Testis (tissue), 2 donors: ENCODE measurements around the gene MED17.

Experiments
- POLR2A ChIP-seq: fragments of 450-650 bp; IDR thresholded peaks from one replicate; pipeline ENCODE4 v1.6.1; 2017; ENCODE audit warnings: antibody characterized with exemption, mild to moderate bottlenecking, moderate library complexity
- TF ChIP-seq, protein P1 (sequence below), 3 experiments: fragments of 450-650 bp in 2 of 3; fragments of 200-600 bp in 1 of 3; sonication (generic) in 1 of 3; IDR thresholded peaks; one replicate each; pipeline ENCODE4 v1.5.1; 2016 to 2019; ENCODE audit warnings: antibody characterized with exemption in 3 of 3, mild to moderate bottlenecking in 2 of 3, moderate library complexity in 1 of 3

DNA sequence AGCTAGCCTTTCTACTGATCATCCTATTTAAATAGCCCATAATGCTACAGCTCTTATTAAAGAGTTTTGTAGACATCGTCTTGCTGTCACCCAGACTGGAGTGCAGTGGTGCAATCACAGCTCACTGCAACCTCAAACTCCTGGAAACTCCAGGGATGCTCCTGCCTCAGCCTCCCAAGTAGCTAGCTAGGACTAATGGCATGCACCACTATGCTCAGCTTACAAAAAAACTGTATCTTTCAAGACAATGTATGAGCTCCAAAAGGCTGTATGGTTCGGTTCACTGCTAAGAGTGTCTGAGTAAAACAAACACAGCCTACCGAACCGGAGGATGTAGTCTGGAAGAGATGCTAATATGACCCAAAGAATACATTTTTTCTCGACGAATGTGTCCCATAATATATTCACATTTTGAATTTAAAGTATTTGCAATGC lies 45.4 kb upstream of the MED17 start:
- TF ChIP-seq, protein P1, sequence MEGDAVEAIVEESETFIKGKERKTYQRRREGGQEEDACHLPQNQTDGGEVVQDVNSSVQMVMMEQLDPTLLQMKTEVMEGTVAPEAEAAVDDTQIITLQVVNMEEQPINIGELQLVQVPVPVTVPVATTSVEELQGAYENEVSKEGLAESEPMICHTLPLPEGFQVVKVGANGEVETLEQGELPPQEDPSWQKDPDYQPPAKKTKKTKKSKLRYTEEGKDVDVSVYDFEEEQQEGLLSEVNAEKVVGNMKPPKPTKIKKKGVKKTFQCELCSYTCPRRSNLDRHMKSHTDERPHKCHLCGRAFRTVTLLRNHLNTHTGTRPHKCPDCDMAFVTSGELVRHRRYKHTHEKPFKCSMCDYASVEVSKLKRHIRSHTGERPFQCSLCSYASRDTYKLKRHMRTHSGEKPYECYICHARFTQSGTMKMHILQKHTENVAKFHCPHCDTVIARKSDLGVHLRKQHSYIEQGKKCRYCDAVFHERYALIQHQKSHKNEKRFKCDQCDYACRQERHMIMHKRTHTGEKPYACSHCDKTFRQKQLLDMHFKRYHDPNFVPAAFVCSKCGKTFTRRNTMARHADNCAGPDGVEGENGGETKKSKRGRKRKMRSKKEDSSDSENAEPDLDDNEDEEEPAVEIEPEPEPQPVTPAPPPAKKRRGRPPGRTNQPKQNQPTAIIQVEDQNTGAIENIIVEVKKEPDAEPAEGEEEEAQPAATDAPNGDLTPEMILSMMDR (IDR thresholded peaks at IDR 0.05): no peak
- TF ChIP-seq POLR2A: no peak
